Esophagus muscularis mucosa (tissue), 4 donors: ENCODE results near the gene ADGRG4. TPM values are rescaled to one million over a fixed set of nuclear protein-coding genes. Genes with fewer than 3 reads are reported as not detected.

Experiments used
- DNase-seq: peaks from one replicate; pipeline ENCODE4 v3.0.0-alpha.2; 2017; ENCODE audit errors: extremely low spot score
- H3K27ac ChIP-seq, 4 donors: fragments of 200-600 bp; sonication (generic); replicated peaks in 1 of 4; 1 replicate in 3 of 4; 2 replicates in 1 of 4; pipeline ENCODE4 v1.5.1; 2016 to 2019; ENCODE audit warnings: mild to moderate bottlenecking in 1 of 4
- H3K27me3 ChIP-seq, 4 donors: fragments of 200-600 bp; sonication (generic); one replicate each; pipeline versions ENCODE4 v1.5.1 to v1.6.0; 2016 to 2019
- H3K36me3 ChIP-seq, 4 donors: fragments of 200-600 bp; sonication (generic); one replicate each; pipeline ENCODE4 v1.5.1; 2016 to 2019
- H3K4me1 ChIP-seq, 4 donors: fragments of 200-600 bp; sonication (generic); one replicate each; pipeline ENCODE4 v1.5.1; 2016 to 2019
- H3K4me3 ChIP-seq, 4 donors: fragments of 200-600 bp; sonication (generic); 1 replicate in 2 of 4; 2 replicates in 2 of 4; pipeline ENCODE4 v1.5.1; 2016 to 2019; ENCODE audit warnings: mild to moderate bottlenecking in 4 of 4, moderate library complexity in 1 of 4
- H3K9me3 ChIP-seq, 4 donors: fragments of 200-600 bp; sonication (generic); 1 replicate in 3 of 4; 2 replicates in 1 of 4; pipeline ENCODE4 v1.5.1; 2016 to 2019
- CTCF ChIP-seq, 3 experiments: fragments of 200-600 bp in 2 of 3; fragments of 450-650 bp in 1 of 3; sonication (generic) in 2 of 3; IDR thresholded peaks; one replicate each; pipeline ENCODE4 v1.5.1; 2017 to 2019; ENCODE audit warnings: antibody characterized with exemption in 3 of 3, mild to moderate bottlenecking in 2 of 3, moderate library complexity in 1 of 3
- EP300 ChIP-seq: sonication (generic); formaldehyde crosslinking; IDR thresholded peaks from one replicate; pipeline ENCODE4 v1.6.1; 2017; ENCODE audit warnings: antibody characterized with exemption
- POLR2A ChIP-seq: fragments of 450-650 bp; IDR thresholded peaks from one replicate; pipeline ENCODE4 v1.6.1; 2017; ENCODE audit warnings: antibody characterized with exemption, moderate library complexity, mild to moderate bottlenecking, low read depth
- POLR2AphosphoS5 ChIP-seq, 2 donors: sonication (generic); formaldehyde crosslinking; IDR thresholded peaks; one replicate each; pipeline ENCODE4 v1.6.1; 2017; ENCODE audit warnings: antibody characterized with exemption in 2 of 2
- WGBS: methylation state at CpG from one replicate; pipeline ENCODE4 v1.1.5; 2018; 5-methylcytosine and 5-hydroxymethylcytosine counted together
- intact Hi-C: fragments of 100-400 bp; cut with DNase I; formaldehyde crosslinking; loops from one replicate; pipeline ENCODE4 v1.15.1; 2023
- total RNA-seq, 4 donors: library from RNA; depleted of rRNA; stranded (reverse); fragments of >200 nt; gene quantifications; one replicate each; pipeline versions ENCODE4 v1.1.0 to v1.2.1, GENCODE V29; 2016

The ADGRG4 gene
- total RNA-seq, 4 donors from 2014 or later: under 0.01 to 0.17 (median 0.06) TPM; not detected in 1

GRCh38 chrX:136450050-136450830 is 149.5 kb downstream of the ADGRG4 start:
- no peak for TF ChIP-seq POLR2AphosphoS5 (IDR thresholded peaks at IDR 0.05)
- TF ChIP-seq POLR2A: no peak
- no peak for TF ChIP-seq CTCF (IDR thresholded peaks at IDR 0.05)
- TF ChIP-seq EP300: no peak
- Histone ChIP-seq H3K27ac (no peak overlapping the region), H3K27me3 (no peaks in the 10 kb centered on the region), H3K9me3 (no peaks in the 10 kb centered on the region), H3K4me1 (no peaks in the 10 kb centered on the region), H3K36me3 (no peaks in the 10 kb centered on the region), H3K4me3 (no peak overlapping the region)
- intact Hi-C loops: no loop called here
- no peak for DNase-seq
- WGBS: 53% methylated on average over 8 of the region's 8 CpGs

GRCh38 chrX:136452614-136453013 is 151.9 kb downstream of the ADGRG4 start:
- intact Hi-C loops: no loop called here
- Histone ChIP-seq H3K27me3 (no peaks in the 10 kb centered on the region), H3K36me3 (no peaks in the 10 kb centered on the region), H3K4me1 (no peaks in the 10 kb centered on the region), H3K27ac (no peak overlapping the region), H3K9me3 (no peaks in the 10 kb centered on the region), H3K4me3 (no peak overlapping the region)
- DNase-seq: no peak
- no peak for TF ChIP-seq CTCF (IDR thresholded peaks at IDR 0.05)
- no peak for TF ChIP-seq EP300
- TF ChIP-seq POLR2AphosphoS5 (IDR thresholded peaks at IDR 0.05): no peak
- no peak for TF ChIP-seq POLR2A
- 89% methylated on average over 5 of the region's 5 CpGs for WGBS

- Histone ChIP-seq H3K4me1 (no peaks in the 10 kb centered on the region), H3K9me3 (no peaks in the 10 kb centered on the region), H3K4me3 (no peak overlapping the region), H3K27ac (no peak overlapping the region), H3K36me3 (no peaks in the 10 kb centered on the region), H3K27me3 (no peaks in the 10 kb centered on the region)
- intact Hi-C loops: no loop called here
- 67% methylated on average over 1 of the region's 1 CpG for WGBS
- DNase-seq: no peak
- no peak for TF ChIP-seq EP300
- no peak for TF ChIP-seq POLR2A
- no peak for TF ChIP-seq CTCF (IDR thresholded peaks at IDR 0.05)
- TF ChIP-seq POLR2AphosphoS5 (IDR thresholded peaks at IDR 0.05): no peak
Measured at GRCh38 chrX:136453114-136453513, 152.4 kb downstream of the ADGRG4 start.

GRCh38 chrX:136453771-136454170 is 153.0 kb downstream of the ADGRG4 start:
- Histone ChIP-seq H3K4me3 (no peak overlapping the region), H3K27me3 (no peaks in the 10 kb centered on the region), H3K27ac (no peak overlapping the region), H3K36me3 (no peaks in the 10 kb centered on the region), H3K9me3 (no peaks in the 10 kb centered on the region), H3K4me1 (no peaks in the 10 kb centered on the region)
- intact Hi-C loops: no loop called here
- TF ChIP-seq POLR2AphosphoS5 (IDR thresholded peaks at IDR 0.05) (no peak), CTCF (IDR thresholded peaks at IDR 0.05) (no peak), POLR2A (no peak), EP300 (no peak)
- 50% methylated on average over 1 of the region's 1 CpG for WGBS
- no peak for DNase-seq

GRCh38 chrX:136456133-136456532 is 155.4 kb downstream of the ADGRG4 start:
- Histone ChIP-seq H3K27me3 (no peaks in the 10 kb centered on the region), H3K4me3 (no peak overlapping the region), H3K9me3 (no peaks in the 10 kb centered on the region), H3K36me3 (no peaks in the 10 kb centered on the region), H3K4me1 (no peaks in the 10 kb centered on the region), H3K27ac (no peak overlapping the region)
- intact Hi-C loops: no loop called here
- 72% methylated on average over 6 of the region's 6 CpGs for WGBS
- DNase-seq: no peak
- TF ChIP-seq CTCF (IDR thresholded peaks at IDR 0.05) (no peak), POLR2A (no peak), POLR2AphosphoS5 (IDR thresholded peaks at IDR 0.05) (no peak), EP300 (no peak)
